ENCODE data around the gene ABCC3. TPM values are rescaled to one million over a fixed set of nuclear protein-coding genes. Genes with fewer than 3 reads are reported as not detected.

Gene ABCC3
- total and polyA plus RNA-seq, 2 of the 8 experiments (the other 6 are each of a cell fraction or from before 2014, with no cell fraction given), result 0.35 to 0.37 TPM

DNA sequence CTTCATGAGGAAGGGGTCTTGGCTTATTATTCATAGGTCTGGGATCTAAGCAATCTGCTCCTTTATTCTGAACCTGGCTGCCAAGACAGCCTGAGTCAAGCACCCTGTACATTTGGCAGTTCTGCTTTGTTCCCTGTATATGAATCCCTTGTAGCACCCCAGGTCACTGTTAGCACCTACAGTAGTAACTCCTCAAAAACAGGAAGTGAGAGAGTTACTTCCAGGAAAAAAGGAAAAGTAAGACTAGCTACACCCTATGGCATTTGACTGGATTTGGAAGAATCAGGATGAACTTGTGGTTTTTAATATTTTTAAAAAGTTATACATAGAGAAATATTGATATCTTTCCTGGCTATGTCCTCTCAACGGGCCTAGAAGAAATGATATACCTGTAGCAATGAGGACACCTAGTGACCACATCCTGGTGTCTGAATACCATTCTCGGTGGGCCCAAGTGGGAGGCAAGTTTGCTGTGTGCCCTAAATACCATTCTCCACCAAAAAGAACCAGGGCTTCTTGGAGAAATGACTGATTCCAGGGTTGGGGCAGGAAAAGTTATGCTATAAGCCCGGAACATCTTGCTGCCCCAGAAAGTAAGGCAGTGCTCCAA, 63.1 kb downstream of the ABCC3 start:
- DNase-seq (ENCODE audit: low read depth in 1 of 2, low spot score in 2 of 2), result no peak
- no peak overlapping the region for H3K4me3 ChIP-seq (ENCODE audit: extremely low read depth in 1 of 4, insufficient read depth in 2 of 4, low read depth in 3 of 4, low read length in 4 of 4)
- H3K56ac ChIP-seq (replicated peaks; ENCODE audit: insufficient read length, low read depth, low read length), result no peak overlapping the region
- no peak overlapping the region for H2AFZ ChIP-seq (ENCODE audit: low read length)
- 92% methylated on average over 3 of the region's 3 CpGs; no CpG with 5 or more reads in 1 of the 2 experiments for WGBS, 2 experiments (ENCODE audit: extremely low coverage in 1 of 2, insufficient coverage in 1 of 2, insufficient read length in 1 of 2, insufficient replicate concordance in 2 of 2, low coverage in 1 of 2, low lambda C conversion rate in 2 of 2, missing lambda C conversion rate in 1 of 2)
- no peak overlapping the region for H4K8ac ChIP-seq (ENCODE audit: extremely low read depth, insufficient read depth, low read length)
- no peaks in the 10 kb centered on the region for H3K9me3 ChIP-seq (ENCODE audit: insufficient read depth in 2 of 2, low read depth in 1 of 2, low read length in 1 of 2)
- no peak overlapping the region for H4K91ac ChIP-seq (replicated peaks; ENCODE audit: insufficient read length, low read length)
- FAIRE-seq, result no peak
- H3K23ac ChIP-seq (ENCODE audit: insufficient read length), result no peak overlapping the region
- H3K9ac ChIP-seq (replicated peaks in 1 of 4; ENCODE audit: extremely low read depth in 1 of 4, low read depth in 3 of 4, low read length in 3 of 4), result no peak overlapping the region
- no peak overlapping the region for H2BK15ac ChIP-seq (ENCODE audit: low read length)
- H3K14ac ChIP-seq (ENCODE audit: insufficient read length), result no peak overlapping the region
- no peak overlapping the region for H2BK20ac ChIP-seq (ENCODE audit: low read length)
- H4K20me1 ChIP-seq (replicated peaks in 1 of 2; ENCODE audit: control insufficient read depth in 1 of 2, insufficient read depth in 2 of 2, low read length in 2 of 2), result no peaks in the 10 kb centered on the region
- H2BK5ac ChIP-seq (ENCODE audit: low read depth, low read length), result no peak overlapping the region
- TF ChIP-seq RAD21 (IDR thresholded peaks at IDR 0.05 in 1 of 2, conservative IDR thresholded peaks at IDR 0.05 in 1 of 2; ENCODE audit: low read depth in 2 of 2, low read length in 2 of 2) (peak; percentile 25 to 37; a peak in 3 of 4 replicates), TEAD4 (IDR thresholded peaks at IDR 0.05; ENCODE audit: low read depth, low read length) (no peak), RNF2 (IDR thresholded peaks at IDR 0.05; ENCODE audit: borderline replicate concordance, low read depth, low read length, missing control alignments, poor library complexity, severe bottlenecking) (no peak)
- TF ChIP-seq, protein P1, sequence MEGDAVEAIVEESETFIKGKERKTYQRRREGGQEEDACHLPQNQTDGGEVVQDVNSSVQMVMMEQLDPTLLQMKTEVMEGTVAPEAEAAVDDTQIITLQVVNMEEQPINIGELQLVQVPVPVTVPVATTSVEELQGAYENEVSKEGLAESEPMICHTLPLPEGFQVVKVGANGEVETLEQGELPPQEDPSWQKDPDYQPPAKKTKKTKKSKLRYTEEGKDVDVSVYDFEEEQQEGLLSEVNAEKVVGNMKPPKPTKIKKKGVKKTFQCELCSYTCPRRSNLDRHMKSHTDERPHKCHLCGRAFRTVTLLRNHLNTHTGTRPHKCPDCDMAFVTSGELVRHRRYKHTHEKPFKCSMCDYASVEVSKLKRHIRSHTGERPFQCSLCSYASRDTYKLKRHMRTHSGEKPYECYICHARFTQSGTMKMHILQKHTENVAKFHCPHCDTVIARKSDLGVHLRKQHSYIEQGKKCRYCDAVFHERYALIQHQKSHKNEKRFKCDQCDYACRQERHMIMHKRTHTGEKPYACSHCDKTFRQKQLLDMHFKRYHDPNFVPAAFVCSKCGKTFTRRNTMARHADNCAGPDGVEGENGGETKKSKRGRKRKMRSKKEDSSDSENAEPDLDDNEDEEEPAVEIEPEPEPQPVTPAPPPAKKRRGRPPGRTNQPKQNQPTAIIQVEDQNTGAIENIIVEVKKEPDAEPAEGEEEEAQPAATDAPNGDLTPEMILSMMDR (IDR thresholded peaks at IDR 0.05; ENCODE audit: control extremely low read depth in 1 of 3, insufficient read depth in 1 of 3, low read depth in 1 of 3, low read length in 3 of 3), result peak in 2 of 3 experiments; percentile 11 to 12; a peak in 1 of 4 replicates
- no peaks in the 10 kb centered on the region for H3K4me1 ChIP-seq (replicated peaks in 1 of 4; ENCODE audit: control insufficient read depth in 3 of 4, insufficient read depth in 4 of 4, low read length in 3 of 4)
- H3K27ac ChIP-seq (ENCODE audit: low read depth, low read length), result no peak overlapping the region
- H3K79me1 ChIP-seq (ENCODE audit: low read depth, low read length), result no peaks in the 10 kb centered on the region
- POLR2A ChIA-PET (ENCODE audit: partially characterized antibody), result interaction anchor here (1.0 to 1.3 kb wide), 4 partner anchors 9 to 28 kb away, joined by 3 to 5 read pairs (median 4); no protein-coding TSS in a partner anchor
- H3K27me3 ChIP-seq (replicated peaks in 1 of 4; ENCODE audit: control insufficient read depth in 3 of 4, extremely low read depth in 1 of 4, insufficient read depth in 3 of 4, low read length in 3 of 4), result no peaks in the 10 kb centered on the region
- no peak overlapping the region for H3K4ac ChIP-seq (replicated peaks; ENCODE audit: insufficient read length, low read depth, low read length)
- H3K79me2 ChIP-seq (ENCODE audit: control insufficient read depth in 1 of 2, insufficient read depth in 2 of 2, low read length in 2 of 2), result peaks cover 0 to 9% of the 10 kb centered on the region in 2 experiments; a peak in 2 of 4 replicates
- no peaks in the 10 kb centered on the region for H3K23me2 ChIP-seq (ENCODE audit: low read depth, low read length)
- no peak overlapping the region for H4K5ac ChIP-seq (ENCODE audit: insufficient read length, low read depth, low read length)
- CTCF ChIA-PET (ENCODE audit: partially characterized antibody), result interaction anchor here (0.8 to 20.2 kb wide), 15 partner anchors 10 to 193 kb away, joined by 3 to 391 read pairs (median 8); partner anchors contain the start of gene SPATA20
- peaks cover 25 to 61% (median 45%) of the 10 kb centered on the region in 4 experiments for H3K36me3 ChIP-seq (ENCODE audit: control insufficient read depth in 2 of 4, insufficient read depth in 4 of 4, low read length in 3 of 4)
- H2AK5ac ChIP-seq (ENCODE audit: low read depth, low read length), result no peak overlapping the region
- no peak overlapping the region for H3K4me2 ChIP-seq (ENCODE audit: insufficient read depth in 1 of 2, low read depth in 2 of 2, low read length in 2 of 2)
- H2BK120ac ChIP-seq (replicated peaks; ENCODE audit: low read depth, low read length), result no peak overlapping the region
- H3K18ac ChIP-seq (ENCODE audit: extremely low read depth, low read length), result no peak overlapping the region
- no peak overlapping the region for H2BK12ac ChIP-seq (ENCODE audit: low read depth, low read length)

Measured in H1 (cell line).